ENCODE data around the gene HAGHL.

The HAGHL gene

GRCh38 chr16:715477-716199 lies 11.3 kb upstream of the HAGHL start:
- H3K36me3 ChIP-seq (ENCODE audit: control insufficient read depth in 2 of 2, insufficient read depth in 2 of 2, low read length in 2 of 2): no peaks in the 10 kb centered on the region
- peaks cover 13 to 21% of the 10 kb centered on the region in 2 donors for H3K27me3 ChIP-seq (ENCODE audit: control insufficient read depth in 2 of 2, insufficient read depth in 2 of 2, low read length in 2 of 2)
- peaks cover 36 to 39% of the 10 kb centered on the region in 2 donors for H3K4me1 ChIP-seq (ENCODE audit: control insufficient read depth in 2 of 2, insufficient read depth in 2 of 2, low read length in 2 of 2)
- peak overlapping the region in 1 of 2 donors; percentile 43 for H3K9ac ChIP-seq (ENCODE audit: low read depth in 1 of 2, low read length in 2 of 2)
- H3K9me3 ChIP-seq (ENCODE audit: control insufficient read depth in 2 of 2, low read length in 2 of 2): no peaks in the 10 kb centered on the region
- no peak overlapping the region for H3K27ac ChIP-seq (ENCODE audit: low read depth in 2 of 2, low read length in 2 of 2)
- H3K4me3 ChIP-seq (ENCODE audit: low read length in 2 of 2): peak overlapping the region; percentile 48 to 61

GRCh38 chr16:716200-716568 lies 10.7 kb upstream of the HAGHL start:
- H3K4me3 ChIP-seq (ENCODE audit: low read length in 2 of 2): peak overlapping the region in 1 of 2 donors; percentile 37
- no peaks in the 10 kb centered on the region for H3K36me3 ChIP-seq (ENCODE audit: control insufficient read depth in 2 of 2, insufficient read depth in 2 of 2, low read length in 2 of 2)
- no peak overlapping the region for H3K27ac ChIP-seq (ENCODE audit: low read depth in 2 of 2, low read length in 2 of 2)
- H3K4me1 ChIP-seq (ENCODE audit: control insufficient read depth in 2 of 2, insufficient read depth in 2 of 2, low read length in 2 of 2): peaks cover 38 to 41% of the 10 kb centered on the region in 2 donors
- peak overlapping the region in 1 of 2 donors; percentile 20 for H3K9ac ChIP-seq (ENCODE audit: low read depth in 1 of 2, low read length in 2 of 2)
- no peaks in the 10 kb centered on the region for H3K9me3 ChIP-seq (ENCODE audit: control insufficient read depth in 2 of 2, low read length in 2 of 2)
- peaks cover 11 to 15% of the 10 kb centered on the region in 2 donors for H3K27me3 ChIP-seq (ENCODE audit: control insufficient read depth in 2 of 2, insufficient read depth in 2 of 2, low read length in 2 of 2)

- Histone ChIP-seq H3K9ac (ENCODE audit: low read depth in 1 of 2, low read length in 2 of 2) (no peak overlapping the region), H3K27ac (ENCODE audit: low read depth in 2 of 2, low read length in 2 of 2) (no peak overlapping the region), H3K36me3 (ENCODE audit: control insufficient read depth in 2 of 2, insufficient read depth in 2 of 2, low read length in 2 of 2) (no peaks in the 10 kb centered on the region), H3K4me1 (ENCODE audit: control insufficient read depth in 2 of 2, insufficient read depth in 2 of 2, low read length in 2 of 2) (peaks cover 43 to 47% of the 10 kb centered on the region in 2 donors), H3K4me3 (ENCODE audit: low read length in 2 of 2) (no peak overlapping the region), H3K9me3 (ENCODE audit: control insufficient read depth in 2 of 2, low read length in 2 of 2) (no peaks in the 10 kb centered on the region), H3K27me3 (ENCODE audit: control insufficient read depth in 2 of 2, insufficient read depth in 2 of 2, low read length in 2 of 2) (peaks cover 10 to 12% of the 10 kb centered on the region in 2 donors)
Measured at GRCh38 chr16:716768-717325, 10.1 kb upstream of the HAGHL start.

- Histone ChIP-seq H3K27me3 (ENCODE audit: control insufficient read depth in 2 of 2, insufficient read depth in 2 of 2, low read length in 2 of 2) (peaks cover 10 to 12% of the 10 kb centered on the region in 2 donors), H3K4me3 (ENCODE audit: low read length in 2 of 2) (no peak overlapping the region), H3K9ac (ENCODE audit: low read depth in 1 of 2, low read length in 2 of 2) (no peak overlapping the region), H3K4me1 (ENCODE audit: control insufficient read depth in 2 of 2, insufficient read depth in 2 of 2, low read length in 2 of 2) (peaks cover 44 to 47% of the 10 kb centered on the region in 2 donors), H3K27ac (ENCODE audit: low read depth in 2 of 2, low read length in 2 of 2) (no peak overlapping the region), H3K9me3 (ENCODE audit: control insufficient read depth in 2 of 2, low read length in 2 of 2) (no peaks in the 10 kb centered on the region), H3K36me3 (ENCODE audit: control insufficient read depth in 2 of 2, insufficient read depth in 2 of 2, low read length in 2 of 2) (no peaks in the 10 kb centered on the region)
Measured at GRCh38 chr16:717450-718245, 9.3 kb upstream of the HAGHL start.

- peak overlapping the region in 1 of 2 donors; percentile 26 for H3K4me3 ChIP-seq (ENCODE audit: low read length in 2 of 2)
- H3K4me1 ChIP-seq (ENCODE audit: control insufficient read depth in 2 of 2, insufficient read depth in 2 of 2, low read length in 2 of 2): peaks cover 44 to 47% of the 10 kb centered on the region in 2 donors
- H3K27ac ChIP-seq (ENCODE audit: low read depth in 2 of 2, low read length in 2 of 2): no peak overlapping the region
- no peaks in the 10 kb centered on the region for H3K9me3 ChIP-seq (ENCODE audit: control insufficient read depth in 2 of 2, low read length in 2 of 2)
- H3K9ac ChIP-seq (ENCODE audit: low read depth in 1 of 2, low read length in 2 of 2): no peak overlapping the region
- peaks cover 10 to 12% of the 10 kb centered on the region in 2 donors for H3K27me3 ChIP-seq (ENCODE audit: control insufficient read depth in 2 of 2, insufficient read depth in 2 of 2, low read length in 2 of 2)
- no peaks in the 10 kb centered on the region for H3K36me3 ChIP-seq (ENCODE audit: control insufficient read depth in 2 of 2, insufficient read depth in 2 of 2, low read length in 2 of 2)
Measured at GRCh38 chr16:718389-718788, 8.5 kb upstream of the HAGHL start.

- Histone ChIP-seq H3K4me3 (ENCODE audit: low read length in 2 of 2) (peak overlapping the region; percentile 31 to 41), H3K27ac (ENCODE audit: low read depth in 2 of 2, low read length in 2 of 2) (peak overlapping the region; percentile 53 to 67), H3K36me3 (ENCODE audit: control insufficient read depth in 2 of 2, insufficient read depth in 2 of 2, low read length in 2 of 2) (no peaks in the 10 kb centered on the region), H3K27me3 (ENCODE audit: control insufficient read depth in 2 of 2, insufficient read depth in 2 of 2, low read length in 2 of 2) (peaks cover 8 to 9% of the 10 kb centered on the region in 2 donors), H3K9ac (ENCODE audit: low read depth in 1 of 2, low read length in 2 of 2) (peak overlapping the region; percentile 10 to 52), H3K4me1 (ENCODE audit: control insufficient read depth in 2 of 2, insufficient read depth in 2 of 2, low read length in 2 of 2) (peaks cover 44 to 47% of the 10 kb centered on the region in 2 donors), H3K9me3 (ENCODE audit: control insufficient read depth in 2 of 2, low read length in 2 of 2) (no peaks in the 10 kb centered on the region)
Measured at GRCh38 chr16:718922-719321, 8.0 kb upstream of the HAGHL start.

GRCh38 chr16:719815-720446 lies 7.0 kb upstream of the HAGHL start:
- Histone ChIP-seq H3K4me3 (ENCODE audit: low read length in 2 of 2) (peak overlapping the region; percentile 77 to 80), H3K9ac (ENCODE audit: low read depth in 1 of 2, low read length in 2 of 2) (peak overlapping the region; percentile 66 to 80)

GRCh38 chr16:720447-720989 lies 6.4 kb upstream of the HAGHL start:
- peak overlapping the region; percentile 87 to 90 for H3K27ac ChIP-seq (ENCODE audit: low read depth in 2 of 2, low read length in 2 of 2)
- peaks cover 10 to 11% of the 10 kb centered on the region in 2 donors for H3K27me3 ChIP-seq (ENCODE audit: control insufficient read depth in 2 of 2, insufficient read depth in 2 of 2, low read length in 2 of 2)
- H3K9me3 ChIP-seq (ENCODE audit: control insufficient read depth in 2 of 2, low read length in 2 of 2): no peaks in the 10 kb centered on the region
- no peaks in the 10 kb centered on the region for H3K36me3 ChIP-seq (ENCODE audit: control insufficient read depth in 2 of 2, insufficient read depth in 2 of 2, low read length in 2 of 2)
- H3K9ac ChIP-seq (ENCODE audit: low read depth in 1 of 2, low read length in 2 of 2): peak overlapping the region; percentile 66 to 80
- peak overlapping the region; percentile 77 to 80 for H3K4me3 ChIP-seq (ENCODE audit: low read length in 2 of 2)
- H3K4me1 ChIP-seq (ENCODE audit: control insufficient read depth in 2 of 2, insufficient read depth in 2 of 2, low read length in 2 of 2): peaks cover 40 to 42% of the 10 kb centered on the region in 2 donors

More at GRCh38 chr16:719815-720446, 7.0 kb upstream of the HAGHL start:
- H3K36me3 ChIP-seq (ENCODE audit: control insufficient read depth in 2 of 2, insufficient read depth in 2 of 2, low read length in 2 of 2): no peaks in the 10 kb centered on the region
- peaks cover 40 to 45% of the 10 kb centered on the region in 2 donors for H3K4me1 ChIP-seq (ENCODE audit: control insufficient read depth in 2 of 2, insufficient read depth in 2 of 2, low read length in 2 of 2)
- no peaks in the 10 kb centered on the region for H3K9me3 ChIP-seq (ENCODE audit: control insufficient read depth in 2 of 2, low read length in 2 of 2)
- peaks cover 7 to 8% of the 10 kb centered on the region in 2 donors for H3K27me3 ChIP-seq (ENCODE audit: control insufficient read depth in 2 of 2, insufficient read depth in 2 of 2, low read length in 2 of 2)
- H3K27ac ChIP-seq (ENCODE audit: low read depth in 2 of 2, low read length in 2 of 2): peak overlapping the region; percentile 87 to 90

- H3K4me3 ChIP-seq (ENCODE audit: low read length in 2 of 2): peak within 1 kb of the TSS; percentile 77 to 80
- H3K36me3 ChIP-seq (ENCODE audit: control insufficient read depth in 2 of 2, insufficient read depth in 2 of 2, low read length in 2 of 2): no peaks in the 10 kb centered on the region
- H3K27ac ChIP-seq (ENCODE audit: low read depth in 2 of 2, low read length in 2 of 2): peak within 1 kb of the TSS; percentile 87 to 90
- peak within 1 kb of the TSS; percentile 66 to 80 for H3K9ac ChIP-seq (ENCODE audit: low read depth in 1 of 2, low read length in 2 of 2)
- peaks cover 35 to 41% of the 10 kb centered on the region in 2 donors for H3K4me1 ChIP-seq (ENCODE audit: control insufficient read depth in 2 of 2, insufficient read depth in 2 of 2, low read length in 2 of 2)
- no peaks in the 10 kb centered on the region for H3K9me3 ChIP-seq (ENCODE audit: control insufficient read depth in 2 of 2, low read length in 2 of 2)
- peaks cover 10 to 15% of the 10 kb centered on the region in 2 donors for H3K27me3 ChIP-seq (ENCODE audit: control insufficient read depth in 2 of 2, insufficient read depth in 2 of 2, low read length in 2 of 2)
Measured at GRCh38 chr16:720990-721764, 5.7 kb upstream of the HAGHL start, which contains the start of gene ANTKMT. TSS of gene ANTKMT (plus strand) at chr16:721146. CDS start at chr16:721275, 129 bp downstream.

Measured in mucosa of rectum (tissue), 2 donors.